HG02981 (cell line): ENCODE measurements around the gene FAM240B.

ENCODE experiments used
- ATAC-seq: cut with Tn5 transposase; IDR thresholded peaks from one replicate; pipeline ENCODE4 v1.9.1; 2021; ENCODE audit warnings: mild to moderate bottlenecking, moderate library complexity; ENCODE audit not compliant: unreplicated experiment

The FAM240B gene

GRCh38 chr9:38700695-38701094 lies 19.2 kb downstream of the FAM240B start:
- ATAC-seq, result no peak

DNA sequence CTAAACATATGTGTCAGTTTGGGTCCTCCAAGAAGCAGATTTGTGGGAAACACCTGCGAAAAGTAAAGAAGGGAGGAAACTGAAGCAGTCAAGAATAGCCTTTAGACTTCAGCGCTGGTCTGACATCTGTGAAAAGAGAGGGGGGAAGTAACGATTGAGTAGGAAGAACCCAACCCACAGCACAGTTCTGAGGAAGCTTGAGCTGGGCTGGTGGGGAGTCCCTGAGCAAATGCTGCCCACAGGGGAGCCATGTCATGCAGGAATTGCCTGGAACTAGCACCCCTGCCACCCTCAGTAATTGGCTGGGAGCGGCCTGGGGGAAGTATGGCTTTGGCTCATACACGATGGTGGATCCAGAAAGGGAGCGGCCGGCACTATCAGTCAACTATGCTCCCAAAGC lies 20.6 kb downstream of the FAM240B start:
- ATAC-seq, result no peak

GRCh38 chr9:38697776-38698300 lies 22.1 kb downstream of the FAM240B start:
- no peak for ATAC-seq

- no peak for ATAC-seq
These were observed 22.9 kb downstream of the FAM240B start for GRCh38 chr9:38696999-38697398.

- ATAC-seq, result no peak
These were observed 25.3 kb downstream of the FAM240B start for GRCh38 chr9:38694676-38695075.

- no peak for ATAC-seq
These were observed 27.2 kb downstream of the FAM240B start for GRCh38 chr9:38692707-38693106.

DNA sequence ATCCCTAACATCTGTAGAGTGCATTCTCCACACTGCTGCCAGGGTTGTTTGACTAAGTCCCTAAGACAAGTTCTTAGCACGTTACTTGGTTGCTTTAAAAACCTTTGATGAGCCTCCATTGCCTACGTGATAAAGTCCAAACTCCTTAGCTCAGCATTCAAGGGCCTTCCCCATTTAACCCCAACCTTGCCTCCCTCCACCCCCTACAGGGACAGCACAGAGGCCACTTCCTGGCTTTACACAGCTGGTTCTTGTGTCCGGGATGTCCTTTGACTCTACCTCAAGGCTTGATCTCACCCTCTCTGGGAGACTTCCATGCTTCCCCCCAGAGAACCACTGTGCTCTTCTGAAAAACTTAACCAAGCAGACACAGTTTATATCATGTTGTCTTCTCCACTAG lies 29.4 kb downstream of the FAM240B start:
- ATAC-seq, result no peak

- no peak for ATAC-seq
These were observed 30.3 kb downstream of the FAM240B start for GRCh38 chr9:38689678-38690077.

GRCh38 chr9:38687992-38688391 lies 31.9 kb downstream of the FAM240B start:
- ATAC-seq, result no peak

DNA sequence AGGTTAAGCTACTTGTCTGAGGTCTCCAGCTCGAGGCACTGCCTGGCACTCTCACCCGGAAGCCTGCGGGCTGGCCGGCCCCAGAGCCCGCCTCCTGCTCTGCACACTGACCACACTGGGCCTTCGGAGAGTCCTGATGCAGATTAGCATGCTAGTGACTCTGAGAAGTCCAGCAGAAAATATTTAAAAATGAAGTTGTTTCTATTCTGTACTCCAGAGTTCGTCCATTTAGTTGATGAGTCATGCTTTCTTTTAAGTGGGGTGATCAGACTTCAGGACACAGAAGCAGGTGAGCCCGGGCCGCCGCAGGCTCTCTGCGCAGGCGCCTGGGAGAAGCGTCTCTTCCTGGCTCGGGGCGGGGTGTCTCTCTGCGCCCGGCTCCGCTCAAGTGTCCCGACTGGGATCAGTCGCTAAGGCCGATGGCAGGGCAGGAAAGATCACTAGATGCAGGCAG lies 32.5 kb downstream of the FAM240B start:
- ATAC-seq, result no peak

- no peak for ATAC-seq
These were observed 33.0 kb downstream of the FAM240B start for GRCh38 chr9:38686933-38687332.

GRCh38 chr9:38685535-38685934 lies 34.4 kb downstream of the FAM240B start:
- ATAC-seq, result no peak

GRCh38 chr9:38683336-38683735 lies 36.6 kb downstream of the FAM240B start:
- ATAC-seq, result no peak

DNA sequence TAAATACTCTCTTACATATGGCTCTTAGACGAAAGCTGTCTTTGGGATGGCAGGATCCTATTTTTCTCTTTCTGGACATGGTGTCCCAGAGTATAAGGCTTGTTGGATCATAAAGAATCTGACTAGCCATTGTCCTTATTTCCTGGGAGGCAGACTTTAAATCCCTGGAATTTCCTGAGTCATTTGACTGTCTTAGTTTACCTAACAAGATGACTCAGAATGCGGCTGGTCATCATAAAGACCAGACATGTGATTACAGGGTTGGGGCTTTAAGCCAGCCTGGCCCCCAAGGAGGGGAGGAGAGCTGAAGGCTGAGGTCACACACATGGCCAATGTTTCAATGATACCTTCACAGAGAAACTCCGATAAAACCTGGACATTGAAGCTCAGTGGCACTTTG lies 37.2 kb downstream of the FAM240B start:
- ATAC-seq, result no peak

DNA sequence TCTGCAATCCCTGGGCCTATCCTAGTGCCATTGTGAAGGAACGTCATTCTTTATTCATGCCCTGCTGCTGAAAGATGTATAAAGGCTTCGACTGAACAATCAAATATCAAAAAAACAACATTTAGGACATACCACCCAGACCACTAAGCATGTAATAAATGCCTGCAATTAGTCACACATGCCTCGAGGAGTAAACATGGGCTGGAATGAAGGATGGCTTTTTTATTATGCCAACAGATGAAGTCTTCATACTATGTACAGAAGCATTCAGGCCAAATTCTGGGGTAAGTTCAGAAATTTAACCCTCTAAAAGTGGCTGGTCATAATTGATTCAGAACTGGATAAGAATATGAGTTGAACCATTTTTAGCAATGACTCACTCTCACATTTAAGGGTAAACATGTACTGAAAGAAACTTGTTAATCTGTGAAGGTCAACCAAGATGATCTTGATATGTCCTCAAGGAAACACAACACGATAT lies 38.1 kb downstream of the FAM240B start:
- ATAC-seq, result no peak

DNA sequence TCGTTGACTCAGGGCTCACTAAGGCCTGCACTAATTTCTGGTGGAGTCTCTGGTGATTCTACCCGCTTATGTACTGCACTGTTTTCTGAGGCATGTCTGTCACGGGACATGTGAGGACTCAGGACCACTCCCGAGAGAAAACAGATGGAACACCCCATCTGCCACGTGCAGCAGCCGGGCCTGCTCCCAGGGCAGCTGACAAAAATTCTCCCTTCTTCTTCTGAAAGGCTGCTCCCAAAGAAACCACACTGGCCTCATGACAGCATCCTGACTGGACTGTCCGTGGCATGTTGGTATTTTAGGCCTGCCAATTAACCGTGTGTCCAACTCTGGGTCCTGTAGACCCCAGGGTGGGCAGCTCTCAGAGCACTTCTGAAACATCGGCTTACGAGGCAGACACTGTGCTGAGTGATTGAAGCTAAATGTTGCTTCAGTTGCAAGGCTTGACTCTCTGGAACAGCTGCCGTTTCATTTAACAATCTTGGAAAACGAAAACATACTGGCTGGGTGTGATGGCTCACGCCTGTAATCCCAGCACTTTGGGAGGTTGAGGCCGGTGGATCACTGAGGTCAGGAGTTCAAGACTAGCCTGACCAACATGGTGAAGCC lies 39.0 kb downstream of the FAM240B start:
- no peak for ATAC-seq

GRCh38 chr9:38677660-38678303 lies 42.2 kb downstream of the FAM240B start:
- no peak for ATAC-seq

GRCh38 chr9:38675831-38676230 lies 44.1 kb downstream of the FAM240B start:
- no peak for ATAC-seq

GRCh38 chr9:38675211-38675610 lies 44.7 kb downstream of the FAM240B start:
- ATAC-seq, result no peak

GRCh38 chr9:38673399-38674193 lies 46.3 kb downstream of the FAM240B start:
- no peak for ATAC-seq

- peak; percentile 44 for ATAC-seq
These were observed 48.2 kb downstream of the FAM240B start for GRCh38 chr9:38671748-38672147.

DNA sequence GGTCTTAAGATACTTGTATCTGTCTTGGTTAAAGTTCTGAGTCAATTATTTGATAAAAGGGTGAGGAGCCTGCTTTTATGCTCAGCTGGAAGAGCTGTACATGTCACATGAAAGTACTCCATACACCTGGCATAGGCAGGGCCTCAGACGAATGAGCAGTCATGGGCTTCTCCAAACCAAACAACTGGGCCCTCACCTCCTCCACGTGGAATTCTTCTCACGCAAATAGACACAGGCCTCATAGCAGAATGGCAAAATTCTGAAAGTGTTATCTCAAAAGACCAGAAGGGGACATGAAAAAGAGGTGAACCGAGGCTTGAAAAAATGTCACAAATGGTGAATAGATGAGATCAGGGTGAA lies 48.6 kb downstream of the FAM240B start:
- no peak for ATAC-seq
